Measurements from ENCODE around the gene OPN1LW. TPM values are rescaled to one million over a fixed set of nuclear protein-coding genes. Genes with fewer than 3 reads are reported as not detected.
A peak's percentile ranks its signal among the peaks of the same experiment; 100 is the strongest.

Gene OPN1LW
- total and polyA plus RNA-seq, 12 donors = not detected

DNA sequence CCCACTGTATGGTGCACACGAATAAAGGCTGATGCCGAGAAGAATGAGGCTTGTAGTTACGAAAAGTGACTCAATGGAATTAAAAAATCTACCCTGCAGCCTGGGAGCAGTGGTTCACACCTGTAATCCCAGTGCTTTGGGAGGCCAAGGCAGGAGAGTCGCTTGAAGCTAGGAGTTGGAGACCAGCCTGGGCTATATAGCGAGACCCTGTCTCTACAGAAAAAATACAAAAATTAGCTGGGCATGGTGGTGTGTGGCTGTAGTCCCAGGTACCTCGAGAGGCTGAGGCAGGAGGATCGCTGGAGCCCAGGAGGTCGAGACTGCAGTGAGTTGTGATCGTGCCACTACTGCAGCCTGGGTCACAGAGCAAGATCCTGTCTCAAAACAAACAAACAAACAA, 11.7 kb upstream of the OPN1LW start:
- WGBS, 2 donors = 95 to 96% methylated on average over 9 of the region's 9 CpGs
- ATAC-seq (no peak), DNase-seq (no peak)
- intact Hi-C loops (cut with DNase I) = no loop called here
- peaks cover 0 to 18% (median 0%) of the 10 kb centered on the region in 9 donors for H3K4me1 ChIP-seq
- no peaks in the 10 kb centered on the region for H3K36me3 ChIP-seq
- no peak overlapping the region for H3K4me3 ChIP-seq
- peaks cover 0 to 27% (median 0%) of the 10 kb centered on the region in 7 donors for H3K27me3 ChIP-seq
- H3K27ac ChIP-seq = no peak overlapping the region
- no peaks in the 10 kb centered on the region for H3K9me3 ChIP-seq
- no peak for TF ChIP-seq CTCF (IDR thresholded peaks at IDR 0.05)

DNA sequence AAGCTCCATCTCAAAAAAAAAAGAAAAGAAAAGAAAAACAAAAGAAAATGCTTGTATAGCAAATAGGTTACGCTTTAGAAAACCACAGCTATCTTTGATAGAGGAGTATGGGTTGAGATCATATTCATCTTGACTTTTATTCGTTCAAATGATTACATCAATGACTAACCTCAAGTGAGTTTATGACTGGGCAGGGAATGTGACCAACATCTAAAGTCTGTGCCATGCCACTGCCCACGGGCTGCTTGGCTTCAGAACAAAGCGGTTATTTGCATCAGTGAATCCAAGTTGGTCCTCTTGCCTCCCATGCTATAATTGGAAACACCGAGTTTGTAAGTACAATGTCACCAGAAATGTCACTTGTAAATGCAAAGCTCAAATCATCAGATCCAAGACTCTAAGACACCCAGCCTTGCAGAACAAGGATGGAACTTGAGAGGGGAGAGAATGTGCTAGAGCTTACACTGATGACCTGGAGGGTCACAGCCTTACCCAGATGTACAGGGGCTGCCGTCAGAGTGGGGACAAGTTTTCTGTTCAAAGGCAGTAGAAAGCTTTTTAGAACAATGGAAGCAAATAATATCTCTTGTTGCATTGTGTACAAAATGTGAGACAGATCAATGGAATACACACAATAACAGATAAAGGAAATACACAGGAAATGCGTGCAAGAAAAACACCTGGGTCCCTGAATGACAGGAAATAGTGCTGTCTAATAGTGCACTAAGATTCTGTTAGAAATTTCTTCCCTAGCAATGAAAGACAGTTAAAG, 8.4 kb upstream of the OPN1LW start:
- Histone ChIP-seq H3K4me3 (no peak overlapping the region), H3K4me1 (peaks cover 0 to 19% (median 0%) of the 10 kb centered on the region in 9 donors), H3K9me3 (no peaks in the 10 kb centered on the region), H3K27me3 (peaks cover 0 to 35% (median 0%) of the 10 kb centered on the region in 7 donors), H3K36me3 (no peaks in the 10 kb centered on the region), H3K27ac (peak overlapping the region in 6 of 10 donors; percentile 26 to 81 (median 62))
- ATAC-seq = peak in 2 of 8 donors; percentile 7 to 40
- DNase-seq = no peak
- intact Hi-C loops (cut with DNase I) = no loop called here
- TF ChIP-seq CTCF (IDR thresholded peaks at IDR 0.05) = no peak
- WGBS, 2 donors = 46 to 58% methylated on average over 7 of the region's 7 CpGs

GRCh38 chrX:154136627-154137161, 7.3 kb upstream of the OPN1LW start:
- H3K4me1 ChIP-seq = peaks cover 0 to 19% (median 0%) of the 10 kb centered on the region in 9 donors
- DNase-seq = peak; percentile 60 to 76
- TF ChIP-seq CTCF (IDR thresholded peaks at IDR 0.05) = peak; percentile 54 to 87 (median 78)
- intact Hi-C loops (cut with DNase I) = no loop called here
- peak; percentile 82 to 94 (median 90) for ATAC-seq
- peak overlapping the region in 9 of 10 donors; percentile 22 to 54 (median 42) for H3K4me3 ChIP-seq
- H3K27me3 ChIP-seq = peaks cover 0 to 35% (median 0%) of the 10 kb centered on the region in 7 donors
- 1% methylated on average over 41 to 44 of the region's 44 CpGs for WGBS, 2 donors
- H3K36me3 ChIP-seq = no peaks in the 10 kb centered on the region
- H3K9me3 ChIP-seq = no peaks in the 10 kb centered on the region
- H3K27ac ChIP-seq = peak overlapping the region in 7 of 10 donors; percentile 34 to 81 (median 60)

- no peak overlapping the region for H3K4me3 ChIP-seq
- H3K27ac ChIP-seq = no peak overlapping the region
- DNase-seq (no peak), ATAC-seq (no peak)
- H3K36me3 ChIP-seq = no peaks in the 10 kb centered on the region
- peaks cover 0 to 19% (median 0%) of the 10 kb centered on the region in 9 donors for H3K4me1 ChIP-seq
- 95 to 98% methylated on average over 10 of the region's 10 CpGs for WGBS, 2 donors
- no peak for TF ChIP-seq CTCF (IDR thresholded peaks at IDR 0.05)
- H3K27me3 ChIP-seq = peaks cover 0 to 35% (median 0%) of the 10 kb centered on the region in 7 donors
- no peaks in the 10 kb centered on the region for H3K9me3 ChIP-seq
- intact Hi-C loops (cut with DNase I) = no loop called here
Observed at GRCh38 chrX:154138857-154139256, 5.2 kb upstream of the OPN1LW start.
